Skeletal muscle cell (primary cell): ENCODE data around the gene UBE2K.
"Not testable (repeated sequence)": the region's sequence is repeated elsewhere in the genome, so short reads cannot be mapped to it uniquely, and the experiment has no call there.

Experiments used
- DNase-seq: peaks from one replicate; pipeline ENCODE4 v3.0.0-alpha.2; 2010; ENCODE audit warnings: low read depth
- H3K4me3 ChIP-seq: 2 replicates; pipeline ENCODE4 v1.5.1; 2011; ENCODE audit warnings: low read depth, mild to moderate bottlenecking, control low read depth, low read length, moderate library complexity

Gene UBE2K

GRCh38 chr4:39718366-39719323 lies 20.7 kb downstream of the UBE2K start:
- H3K4me3 ChIP-seq = no peak overlapping the region
- no peak for DNase-seq

- no peak for DNase-seq
- H3K4me3 ChIP-seq = no peak overlapping the region
Measured at GRCh38 chr4:39719804-39720580, 22.1 kb downstream of the UBE2K start.

- not testable (repeated sequence) for H3K4me3 ChIP-seq
Measured at GRCh38 chr4:39721273-39721672, 23.3 kb downstream of the UBE2K start.

GRCh38 chr4:39721788-39722187 lies 23.9 kb downstream of the UBE2K start:
- H3K4me3 ChIP-seq = no peak overlapping the region
- DNase-seq = no peak

More at GRCh38 chr4:39721273-39721672, 23.3 kb downstream of the UBE2K start:
- not testable (repeated sequence) for DNase-seq

- peak; percentile 26 for DNase-seq
- H3K4me3 ChIP-seq = no peak overlapping the region
Measured at GRCh38 chr4:39729557-39729956, 31.6 kb downstream of the UBE2K start.

GRCh38 chr4:39730072-39730471 lies 32.1 kb downstream of the UBE2K start:
- H3K4me3 ChIP-seq = no peak overlapping the region
- no peak for DNase-seq

- no peak overlapping the region for H3K4me3 ChIP-seq
- DNase-seq = no peak
Measured at GRCh38 chr4:39731908-39732307, 34.0 kb downstream of the UBE2K start.

- H3K4me3 ChIP-seq = no peak overlapping the region
- peak; percentile 83 for DNase-seq
Measured at GRCh38 chr4:39732728-39733127, 34.8 kb downstream of the UBE2K start.

- not testable (repeated sequence) for H3K4me3 ChIP-seq, DNase-seq
Measured at GRCh38 chr4:39739591-39739990, 41.7 kb downstream of the UBE2K start.

- H3K4me3 ChIP-seq = no peak overlapping the region
- no peak for DNase-seq
Measured at GRCh38 chr4:39741401-39741800, 43.5 kb downstream of the UBE2K start.

- no peak overlapping the region for H3K4me3 ChIP-seq
- DNase-seq = no peak
Measured at GRCh38 chr4:39745920-39746319, 48.0 kb downstream of the UBE2K start.

- no peak for DNase-seq
- H3K4me3 ChIP-seq = no peak overlapping the region
Measured at GRCh38 chr4:39750216-39750615, 52.3 kb downstream of the UBE2K start.

GRCh38 chr4:39754309-39754708 lies 56.4 kb downstream of the UBE2K start:
- no peak for DNase-seq
- H3K4me3 ChIP-seq = no peak overlapping the region

GRCh38 chr4:39756159-39756558 lies 58.2 kb downstream of the UBE2K start:
- no peak for DNase-seq
- no peak overlapping the region for H3K4me3 ChIP-seq

- DNase-seq = no peak
- H3K4me3 ChIP-seq = no peak overlapping the region
Measured at GRCh38 chr4:39758176-39758575, 60.2 kb downstream of the UBE2K start.

GRCh38 chr4:39759569-39759968 lies 61.6 kb downstream of the UBE2K start:
- DNase-seq = no peak
- no peak overlapping the region for H3K4me3 ChIP-seq

- H3K4me3 ChIP-seq = no peak overlapping the region
- DNase-seq = no peak
Measured at GRCh38 chr4:39761005-39761667, 63.2 kb downstream of the UBE2K start.

GRCh38 chr4:39763714-39764572 lies 66.0 kb downstream of the UBE2K start:
- DNase-seq = no peak
- no peak overlapping the region for H3K4me3 ChIP-seq

- no peak overlapping the region for H3K4me3 ChIP-seq
- no peak for DNase-seq
Measured at GRCh38 chr4:39770005-39770404, 72.1 kb downstream of the UBE2K start.
